Spinal cord (tissue), 10 donors: Measurements from ENCODE around the gene XPR1. TPM values are rescaled to one million over a fixed set of nuclear protein-coding genes. Genes with fewer than 3 reads are reported as not detected.
"Not testable (repeated sequence)": the region's sequence is repeated elsewhere in the genome, so short reads cannot be mapped to it uniquely, and the experiment has no call there.

Experiments
- DNase-seq, 6 donors: peaks; one replicate each; pipeline versions ENCODE4 v3.0.0 to v3.0.0-alpha.2; 2013 to 2015; ENCODE audit warnings: low spot score in 6 of 6, low read depth in 4 of 6
- H3K27ac ChIP-seq: one replicate; pipeline ENCODE4 v1.5.1; 2013; ENCODE audit warnings: low read depth, low read length, control low read depth
- H3K27me3 ChIP-seq: one replicate; pipeline ENCODE4 v1.6.1; 2013; ENCODE audit warnings: low read length; ENCODE audit not compliant: control insufficient read depth, insufficient read depth
- H3K36me3 ChIP-seq: one replicate; pipeline ENCODE4 v1.6.1; 2013; ENCODE audit warnings: low read length; ENCODE audit not compliant: control insufficient read depth, insufficient read depth
- H3K4me1 ChIP-seq: one replicate; pipeline ENCODE4 v1.6.1; 2013; ENCODE audit warnings: low read length; ENCODE audit not compliant: control insufficient read depth, insufficient read depth
- H3K4me3 ChIP-seq: one replicate; pipeline ENCODE4 v1.5.1; 2013; ENCODE audit warnings: low read depth, low read length, control low read depth
- H3K9me3 ChIP-seq: one replicate; pipeline ENCODE4 v1.6.1; 2013; ENCODE audit warnings: low read length; ENCODE audit not compliant: control insufficient read depth, insufficient read depth
- WGBS: methylation state at CpG from one replicate; pipeline ENCODE4 v1.1.5; 2013; ENCODE audit warnings: missing lambda C conversion rate; ENCODE audit not compliant: insufficient coverage; 5-methylcytosine and 5-hydroxymethylcytosine counted together
- polyA plus RNA-seq, 2 donors: library from polyadenylated mRNA; unstranded; fragments of 120-200 nt; gene quantifications; one replicate each; pipeline ENCODE4 v1.2.1, GENCODE V29; 2013; ENCODE audit not compliant: insufficient read length in 2 of 2
- total RNA-seq, 2 donors: library from RNA; depleted of rRNA in 1 of 2; stranded (reverse); fragments of 120-200 nt in 1 of 2; fragments of >200 nt in 1 of 2; gene quantifications; one replicate each; pipeline versions ENCODE4 v1.2.3 to v1.2.4, GENCODE V29; 2013 to 2014
- donor health status: healthy.

Gene XPR1
- total and polyA plus RNA-seq, 4 donors: 38.0 to 110 (median 69.8) TPM

- H3K9me3 ChIP-seq: peaks cover 10% of the 10 kb centered on the region
- WGBS: 100% methylated on average over 6 of the region's 6 CpGs
- not testable (repeated sequence) for H3K4me1 ChIP-seq, H3K27me3 ChIP-seq, H3K27ac ChIP-seq, H3K4me3 ChIP-seq, H3K36me3 ChIP-seq, DNase-seq
Observed at GRCh38 chr1:180726024-180726423, 94.2 kb downstream of the XPR1 start.

- not testable (repeated sequence) for DNase-seq, H3K4me1 ChIP-seq, H3K4me3 ChIP-seq, H3K27me3 ChIP-seq, H3K36me3 ChIP-seq, H3K27ac ChIP-seq
- peaks cover 10% of the 10 kb centered on the region for H3K9me3 ChIP-seq
- WGBS: 100% methylated on average over 2 of the region's 3 CpGs
Observed at GRCh38 chr1:180727751-180728150, 95.9 kb downstream of the XPR1 start.

GRCh38 chr1:180728472-180729106, 96.8 kb downstream of the XPR1 start:
- Histone ChIP-seq H3K4me3 (no peak overlapping the region), H3K36me3 (peaks cover 4% of the 10 kb centered on the region), H3K27ac (no peak overlapping the region), H3K9me3 (peaks cover 13% of the 10 kb centered on the region), H3K4me1 (no peaks in the 10 kb centered on the region), H3K27me3 (no peaks in the 10 kb centered on the region)
- no peak for DNase-seq
- WGBS: no CpG with 5 or more reads among the region's 4 CpGs

GRCh38 chr1:180731131-180731530, 99.3 kb downstream of the XPR1 start:
- Histone ChIP-seq H3K36me3 (peaks cover 4% of the 10 kb centered on the region), H3K9me3 (peaks cover 21% of the 10 kb centered on the region), H3K27ac (no peak overlapping the region), H3K27me3 (no peaks in the 10 kb centered on the region), H3K4me3 (no peak overlapping the region), H3K4me1 (no peaks in the 10 kb centered on the region)
- no CpG with 5 or more reads among the region's 4 CpGs for WGBS
- DNase-seq: no peak

- H3K4me1 ChIP-seq: no peaks in the 10 kb centered on the region
- H3K27me3 ChIP-seq: no peaks in the 10 kb centered on the region
- peaks cover 2% of the 10 kb centered on the region for H3K36me3 ChIP-seq
- no peak overlapping the region for H3K4me3 ChIP-seq
- WGBS: 100% methylated on average over 11 of the region's 14 CpGs
- no peak overlapping the region for H3K27ac ChIP-seq
- no peak for DNase-seq
- H3K9me3 ChIP-seq: peaks cover 19% of the 10 kb centered on the region
Observed at GRCh38 chr1:180732866-180733265, 101.0 kb downstream of the XPR1 start.

GRCh38 chr1:180734366-180734765, 102.5 kb downstream of the XPR1 start:
- no peak for DNase-seq
- H3K9me3 ChIP-seq: peaks cover 19% of the 10 kb centered on the region
- H3K27me3 ChIP-seq: no peaks in the 10 kb centered on the region
- H3K36me3 ChIP-seq: peaks cover 2% of the 10 kb centered on the region
- H3K4me1 ChIP-seq: no peaks in the 10 kb centered on the region
- H3K4me3 ChIP-seq: no peak overlapping the region
- no peak overlapping the region for H3K27ac ChIP-seq
- 89% methylated on average over 2 of the region's 2 CpGs for WGBS

- Histone ChIP-seq H3K4me3 (no peak overlapping the region), H3K4me1 (no peaks in the 10 kb centered on the region), H3K27ac (no peak overlapping the region), H3K27me3 (no peaks in the 10 kb centered on the region), H3K36me3 (no peaks in the 10 kb centered on the region), H3K9me3 (peaks cover 3% of the 10 kb centered on the region)
- DNase-seq: no peak
Observed at GRCh38 chr1:180742663-180743062, 110.8 kb downstream of the XPR1 start.

- H3K9me3 ChIP-seq: peaks cover 3% of the 10 kb centered on the region
- no peak overlapping the region for H3K4me3 ChIP-seq
- no peak overlapping the region for H3K27ac ChIP-seq
- H3K27me3 ChIP-seq: no peaks in the 10 kb centered on the region
- H3K36me3 ChIP-seq: no peaks in the 10 kb centered on the region
- DNase-seq: no peak
- no peaks in the 10 kb centered on the region for H3K4me1 ChIP-seq
Observed at GRCh38 chr1:180743868-180744267, 112.0 kb downstream of the XPR1 start.

- Histone ChIP-seq H3K27me3 (no peaks in the 10 kb centered on the region), H3K4me3 (no peak overlapping the region), H3K36me3 (no peaks in the 10 kb centered on the region), H3K27ac (no peak overlapping the region), H3K4me1 (no peaks in the 10 kb centered on the region), H3K9me3 (peaks cover 3% of the 10 kb centered on the region)
- WGBS: 95% methylated on average over 5 of the region's 6 CpGs
- no peak for DNase-seq
Observed at GRCh38 chr1:180745098-180745497, 113.3 kb downstream of the XPR1 start.

GRCh38 chr1:180751921-180752320, 120.1 kb downstream of the XPR1 start:
- DNase-seq: no peak
- Histone ChIP-seq H3K4me1 (no peaks in the 10 kb centered on the region), H3K27ac (no peak overlapping the region), H3K4me3 (no peak overlapping the region), H3K36me3 (no peaks in the 10 kb centered on the region), H3K27me3 (no peaks in the 10 kb centered on the region), H3K9me3 (peaks cover 2% of the 10 kb centered on the region)
- no CpG with 5 or more reads among the region's 2 CpGs for WGBS
